ENCODE measurements around the gene RTRAF.

- TF ChIP-seq, protein P1, sequence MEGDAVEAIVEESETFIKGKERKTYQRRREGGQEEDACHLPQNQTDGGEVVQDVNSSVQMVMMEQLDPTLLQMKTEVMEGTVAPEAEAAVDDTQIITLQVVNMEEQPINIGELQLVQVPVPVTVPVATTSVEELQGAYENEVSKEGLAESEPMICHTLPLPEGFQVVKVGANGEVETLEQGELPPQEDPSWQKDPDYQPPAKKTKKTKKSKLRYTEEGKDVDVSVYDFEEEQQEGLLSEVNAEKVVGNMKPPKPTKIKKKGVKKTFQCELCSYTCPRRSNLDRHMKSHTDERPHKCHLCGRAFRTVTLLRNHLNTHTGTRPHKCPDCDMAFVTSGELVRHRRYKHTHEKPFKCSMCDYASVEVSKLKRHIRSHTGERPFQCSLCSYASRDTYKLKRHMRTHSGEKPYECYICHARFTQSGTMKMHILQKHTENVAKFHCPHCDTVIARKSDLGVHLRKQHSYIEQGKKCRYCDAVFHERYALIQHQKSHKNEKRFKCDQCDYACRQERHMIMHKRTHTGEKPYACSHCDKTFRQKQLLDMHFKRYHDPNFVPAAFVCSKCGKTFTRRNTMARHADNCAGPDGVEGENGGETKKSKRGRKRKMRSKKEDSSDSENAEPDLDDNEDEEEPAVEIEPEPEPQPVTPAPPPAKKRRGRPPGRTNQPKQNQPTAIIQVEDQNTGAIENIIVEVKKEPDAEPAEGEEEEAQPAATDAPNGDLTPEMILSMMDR (IDR thresholded peaks at IDR 0.05) = no peak
- TF ChIP-seq POLR2A (IDR thresholded peaks at IDR 0.05) (no peak), POLR2AphosphoS5 (IDR thresholded peaks at IDR 0.05) (no peak)
These were observed 69.0 kb downstream of the RTRAF start for GRCh38 chr14:52058341-52058740.

Measured in upper lobe of left lung (tissue), 4 donors.